Posterior vena cava (tissue), 2 donors: ENCODE data around the gene OR52E2. TPM values are rescaled to one million over a fixed set of nuclear protein-coding genes. Genes with fewer than 3 reads are reported as not detected.
"Not testable (repeated sequence)": the region's sequence is repeated elsewhere in the genome, so short reads cannot be mapped to it uniquely, and the experiment has no call there.

Experiments used
- DNase-seq: peaks from one replicate; pipeline ENCODE4 v3.0.0-alpha.2; 2020; ENCODE audit warnings: low spot score
- intact Hi-C, 2 donors: fragments of 100-400 bp; cut with DNase I; formaldehyde crosslinking; loops; one replicate each; pipeline versions ENCODE4 v1.14.1 to v1.14.2; 2022 to 2023
- long read RNA-seq, 2 donors: library from polyadenylated mRNA; unstranded; transcript quantifications; one replicate each; pipeline ENCODE4 v2.0.0, GENCODE V29; 2020 to 2021
- total RNA-seq, 2 donors: library from RNA; stranded (reverse); fragmentation: NEBNext Ultra II Directional; extraction: Animal tissue kit (Norgen Biotek cat#: 25700); gene quantifications; one replicate each; pipeline ENCODE4 v1.2.1, GENCODE V29; 2021
- donor health status: DM: yes; HTN: yes; CAD: no.
- donor health status: DM: yes; HTN: yes; CAD: no.

Gene OR52E2
- not detected for total RNA-seq
- long read RNA-seq, donor 1, result 0 reads
- long read RNA-seq, donor 2, result 0 reads

DNA sequence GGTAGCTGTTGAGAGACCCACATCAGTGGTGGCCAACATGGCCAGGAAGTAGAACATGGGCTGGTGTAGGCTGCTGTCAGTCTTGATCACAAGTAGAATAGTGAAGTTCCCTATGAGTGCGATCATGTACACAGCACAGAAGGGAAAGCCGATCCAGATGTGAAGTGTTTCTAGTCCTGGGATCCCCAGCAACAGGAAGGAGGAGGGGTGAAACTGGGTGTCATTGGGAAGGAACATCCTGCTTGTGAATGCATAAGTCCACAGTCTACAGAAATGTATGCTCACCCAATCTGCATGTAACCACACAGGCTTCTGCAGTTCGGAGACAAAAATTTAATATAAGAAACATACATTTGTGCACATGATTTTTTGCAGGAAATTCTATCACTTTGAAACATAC lies at the start of gene OR52E2:
OR52E2 (minus strand) TSS at position 237 of the 400 bp plus-strand sequence; CDS start at position 237, 0 bp downstream.
- intact Hi-C loops, result no loop called here

GRCh38 chr11:5107285-5107684 lies 47.9 kb upstream of the OR52E2 start:
- no peak for DNase-seq
- intact Hi-C loops, result loop anchor here in 1 of 2 donors (5.0 kb wide), 1 partner anchor 1045 kb away; no protein-coding TSS in a partner anchor

More for the DNA sequence above, at the start of gene OR52E2:
- no peak for DNase-seq

- DNase-seq, result no peak
- intact Hi-C loops, result no loop called here
These were observed 43.6 kb upstream of the OR52E2 start for GRCh38 chr11:5103066-5103465.

GRCh38 chr11:5102246-5102645 lies 42.8 kb upstream of the OR52E2 start:
- intact Hi-C loops, result no loop called here
- no peak for DNase-seq

DNA sequence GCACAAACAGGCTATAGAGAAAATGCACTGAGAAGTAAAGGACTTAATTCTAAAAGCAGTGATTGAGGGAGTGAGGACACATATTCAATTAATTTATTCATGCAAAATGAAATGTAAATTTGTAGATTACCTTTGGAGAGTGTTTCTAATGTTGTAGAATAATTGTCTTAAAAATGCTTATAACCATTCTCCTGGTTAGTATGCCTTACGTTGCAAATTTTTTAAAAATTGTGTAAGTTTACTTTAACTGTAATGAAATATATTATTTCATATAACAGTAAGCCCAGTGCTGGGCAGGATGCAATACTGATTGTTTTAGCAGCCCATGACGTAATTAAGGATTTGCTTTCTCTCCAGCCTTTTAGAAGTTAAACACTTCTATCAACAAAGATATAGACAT lies 36.6 kb upstream of the OR52E2 start:
- DNase-seq, result no peak
- intact Hi-C loops, result no loop called here

GRCh38 chr11:5092821-5093585 lies 33.6 kb upstream of the OR52E2 start:
- intact Hi-C loops, result no loop called here
- DNase-seq, result no peak

- intact Hi-C loops, result no loop called here
- DNase-seq, result no peak
These were observed 31.2 kb upstream of the OR52E2 start for GRCh38 chr11:5090668-5091067.

DNA sequence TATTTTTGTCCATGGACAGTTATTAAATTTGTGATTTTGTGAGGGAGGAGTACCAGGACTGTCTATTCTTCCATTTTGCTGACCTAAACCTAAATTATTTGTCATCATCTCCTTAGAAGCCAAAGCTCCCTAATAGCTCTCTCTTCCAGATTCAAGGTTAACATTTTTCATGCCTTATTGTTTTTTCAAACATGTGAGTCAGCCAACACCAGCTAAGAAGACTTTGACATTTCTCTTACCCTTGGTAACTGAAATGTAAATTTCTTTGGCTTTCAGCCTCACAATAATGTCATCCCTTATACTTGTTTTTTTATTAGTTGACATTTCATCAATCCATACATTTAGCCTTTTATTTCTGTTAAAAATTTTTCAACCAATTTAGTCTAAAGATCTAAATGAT lies 29.1 kb upstream of the OR52E2 start:
- intact Hi-C loops, result no loop called here
- DNase-seq, result no peak

DNA sequence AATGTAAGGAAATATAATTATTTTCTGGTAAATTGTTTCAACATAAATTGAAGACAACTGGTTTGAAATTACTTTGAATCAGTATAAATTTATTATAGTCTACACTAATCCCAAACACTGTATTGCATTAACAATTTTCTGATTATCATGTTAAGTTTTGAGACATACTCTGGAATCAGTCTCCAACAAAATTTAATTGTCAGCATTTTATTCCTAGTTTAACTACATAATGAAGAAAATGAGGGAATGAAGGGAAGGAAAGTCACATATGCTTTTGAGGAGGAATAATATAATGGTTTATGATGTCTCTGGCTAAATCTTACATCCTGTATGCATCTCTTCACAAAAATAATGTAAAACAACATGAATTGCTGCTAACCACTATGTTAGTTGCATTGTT lies 24.2 kb upstream of the OR52E2 start:
- no peak for DNase-seq
- intact Hi-C loops, result no loop called here

DNA sequence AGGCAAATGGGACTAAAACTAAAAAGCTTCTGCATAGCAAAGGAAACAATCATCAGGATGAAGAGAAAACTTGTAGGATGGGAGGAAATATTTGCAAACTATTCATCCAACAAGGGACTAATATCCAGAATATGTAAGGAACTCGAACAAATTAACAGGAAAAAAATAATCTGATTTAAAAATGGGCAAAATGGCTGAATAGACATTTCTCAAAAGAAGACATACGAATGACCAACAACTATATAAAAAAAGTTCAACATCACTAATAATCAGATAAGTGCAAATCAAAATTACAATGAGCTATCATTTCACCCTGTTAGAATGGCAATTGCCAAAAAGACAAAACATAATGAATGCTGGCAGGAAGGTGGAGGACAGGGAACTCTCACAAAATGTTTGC lies 22.0 kb upstream of the OR52E2 start:
- intact Hi-C loops, result no loop called here
- DNase-seq, result no peak

DNA sequence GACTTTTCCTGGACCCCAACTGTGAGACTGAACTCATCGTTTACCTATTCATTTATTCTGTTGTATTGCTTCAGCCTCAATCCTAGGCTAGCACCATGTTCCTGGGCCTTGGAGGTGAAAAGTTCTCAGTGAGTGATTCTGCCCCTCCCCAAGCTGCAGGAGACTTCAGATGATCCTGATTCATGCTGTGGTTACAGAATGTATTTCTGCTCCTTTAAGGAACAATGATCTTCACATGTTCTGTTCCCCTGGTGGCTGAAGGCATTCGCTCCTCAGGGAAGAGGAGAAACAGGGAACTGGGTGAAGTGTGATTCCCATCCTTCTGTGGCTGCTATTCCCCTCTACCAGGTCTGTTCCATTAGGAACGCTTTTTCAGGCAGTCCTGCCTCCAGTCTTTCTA lies 12.4 kb upstream of the OR52E2 start:
- no peak for DNase-seq
- intact Hi-C loops, result no loop called here

GRCh38 chr11:5069272-5069671 lies 9.8 kb upstream of the OR52E2 start, which contains the start of gene OR52E1:
Gene OR52E1, plus strand, starts transcription at chr11:5069572.
- DNase-seq, result no peak
- intact Hi-C loops, result no loop called here

DNA sequence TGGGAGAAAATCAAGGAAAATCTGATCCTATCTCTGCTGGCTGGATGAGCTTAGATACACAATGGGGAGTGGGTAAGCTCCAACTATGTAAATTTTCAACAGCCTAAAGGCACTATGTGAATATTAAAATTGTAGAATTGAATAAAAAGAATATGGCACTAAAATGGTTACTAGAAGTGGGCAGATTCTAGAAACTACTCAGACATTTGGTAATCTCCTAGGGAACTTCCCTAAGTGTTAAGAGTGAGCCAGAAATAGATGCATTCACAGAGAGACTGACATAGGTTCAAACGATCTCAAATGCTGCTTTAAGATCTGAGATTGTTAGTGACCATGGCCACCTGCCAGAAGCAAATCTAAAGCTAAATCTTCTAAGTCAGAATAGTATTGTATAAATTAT lies 5.6 kb upstream of the OR52E2 start:
- DNase-seq, result no peak
- intact Hi-C loops, result no loop called here

DNA sequence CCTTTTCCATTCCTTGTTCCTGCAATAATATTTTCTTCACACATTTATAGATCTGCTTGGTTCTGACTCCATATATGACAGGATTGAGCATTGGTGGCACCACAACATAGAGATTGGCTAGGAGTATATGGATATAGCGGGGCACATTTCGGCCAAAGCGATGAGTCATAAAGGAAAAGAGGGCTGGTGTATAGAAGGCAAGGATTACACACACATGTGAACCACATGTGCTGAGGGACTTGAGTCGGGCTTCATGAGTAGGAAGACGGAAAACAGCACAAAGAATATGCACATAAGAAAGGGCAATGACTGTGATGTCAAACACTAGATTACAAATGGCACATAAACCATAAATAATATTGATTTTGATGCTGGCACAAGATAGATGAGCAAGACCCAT lies 748 bp downstream of the OR52E2 start:
- DNase-seq, intact Hi-C loops: not testable (repeated sequence)

GRCh38 chr11:5046754-5047330 lies 12.6 kb downstream of the OR52E2 start:
- intact Hi-C loops, result no loop called here
- no peak for DNase-seq

DNA sequence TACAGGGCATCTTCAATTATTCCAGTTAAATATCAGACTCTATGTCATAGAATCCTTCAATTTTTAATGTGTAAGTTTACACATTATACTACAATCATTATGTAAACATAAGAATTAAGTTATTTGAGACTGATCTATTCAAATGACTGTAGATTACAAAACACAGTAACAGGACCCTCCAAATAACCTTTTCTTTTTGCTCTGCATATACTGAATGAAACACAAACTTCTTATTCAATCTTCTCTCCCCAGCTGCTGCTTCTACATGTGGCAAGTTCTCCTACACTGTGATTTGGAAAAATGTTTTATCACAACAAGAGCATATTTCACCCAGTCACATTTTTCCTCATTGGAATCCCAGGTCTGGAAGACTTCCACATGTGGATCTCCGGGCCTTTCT lies 13.2 kb downstream of the OR52E2 start, which contains the start of gene OR52J3:
OR52J3 (plus strand) TSS at position 301 of the 400 bp plus-strand sequence; CDS start at position 301, 0 bp downstream.
- intact Hi-C loops, result no loop called here
- DNase-seq, result no peak

- DNase-seq, result no peak
- intact Hi-C loops, result no loop called here
These were observed 16.0 kb downstream of the OR52E2 start for GRCh38 chr11:5043380-5043779.

DNA sequence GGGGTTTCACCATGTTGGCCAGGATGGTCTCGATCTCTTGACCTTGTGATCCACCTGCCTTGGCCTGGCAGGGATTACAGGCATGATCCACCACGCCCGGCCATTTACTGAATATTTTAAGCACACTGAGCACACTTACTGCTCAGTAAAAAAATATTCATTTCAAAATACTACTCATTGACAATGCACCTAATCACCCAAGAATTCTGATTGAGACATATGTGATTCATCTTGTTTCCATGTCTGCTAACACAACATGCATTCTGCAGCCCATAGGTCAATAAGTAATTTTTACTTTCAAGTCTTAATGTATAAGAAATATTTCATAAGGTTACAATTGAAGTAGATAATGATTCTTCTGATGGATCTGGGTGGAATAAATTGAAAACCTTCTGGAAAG lies 17.3 kb downstream of the OR52E2 start:
- DNase-seq, result no peak
- intact Hi-C loops, result no loop called here

DNA sequence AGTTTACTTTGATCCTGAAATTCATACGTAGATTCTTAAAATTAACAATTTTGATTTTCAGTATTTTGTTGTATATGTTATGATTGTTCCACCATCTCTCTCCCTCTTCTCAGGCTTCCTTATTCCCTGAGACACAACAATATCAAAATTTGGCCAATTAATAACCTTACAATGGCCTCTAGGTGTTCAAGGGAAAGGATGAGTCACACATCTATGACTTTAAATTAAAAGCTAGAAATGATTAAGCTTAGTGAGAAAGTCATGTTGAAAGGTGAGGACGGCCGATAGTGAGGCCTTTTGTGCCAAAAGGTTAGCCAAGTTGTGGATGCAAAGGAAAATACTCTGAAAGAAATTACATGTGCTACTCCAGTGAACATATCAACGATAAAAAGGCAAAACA lies 18.6 kb downstream of the OR52E2 start:
- intact Hi-C loops, result no loop called here

DNA sequence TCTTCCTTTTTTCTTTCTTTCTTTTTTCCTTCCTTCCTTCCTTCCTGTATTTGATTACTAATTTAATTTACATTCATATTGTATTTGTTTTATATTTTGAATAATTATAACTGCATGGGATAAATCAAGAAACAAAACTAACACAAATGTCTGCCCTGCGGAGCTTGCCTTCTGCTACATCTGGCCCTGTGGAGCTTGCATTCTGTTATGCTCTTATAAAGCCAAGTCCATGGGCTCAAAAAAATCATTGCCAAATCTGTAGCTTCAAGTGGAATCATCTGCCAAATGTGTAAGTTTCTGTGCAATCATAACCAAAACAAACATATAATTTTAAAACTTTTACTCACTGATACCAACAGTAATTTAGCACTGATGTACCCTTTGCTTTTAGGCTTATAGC lies 21.1 kb downstream of the OR52E2 start:
- intact Hi-C loops, result no loop called here

More for the DNA sequence above, 18.6 kb downstream of the OR52E2 start:
- no peak for DNase-seq

DNA sequence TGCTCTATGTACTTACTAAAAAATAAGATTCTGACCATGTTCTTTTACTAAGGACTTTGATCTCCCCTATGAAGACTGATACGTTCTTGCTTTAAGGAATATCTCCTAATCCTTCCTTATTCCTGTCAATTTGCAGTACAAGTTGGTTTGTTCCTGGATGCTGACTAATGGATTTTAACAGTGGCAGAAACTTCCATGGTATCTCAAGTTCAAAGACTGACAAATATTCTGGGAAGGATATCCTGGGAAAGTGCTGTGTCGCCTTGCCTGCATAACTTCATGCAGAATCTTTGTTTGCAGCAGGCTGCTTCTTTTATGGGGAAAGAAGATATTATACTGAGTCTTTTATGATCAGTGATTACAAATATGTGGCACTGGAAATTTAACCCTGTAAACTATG lies 21.5 kb downstream of the OR52E2 start:
- no peak for DNase-seq
- intact Hi-C loops, result no loop called here

More for the DNA sequence above, 21.1 kb downstream of the OR52E2 start:
- DNase-seq, result no peak
